Measurements from ENCODE around the gene ATP9A.
"Not testable (repeated sequence)": the region's sequence is repeated elsewhere in the genome, so short reads cannot be mapped to it uniquely, and the experiment has no call there.

ATP9A gene

GRCh38 chr20:51653226-51653625 is 115.0 kb downstream of the ATP9A start:
- no peak for DNase-seq

- DNase-seq, result no peak
Measured at GRCh38 chr20:51651921-51652549, 116.2 kb downstream of the ATP9A start.

GRCh38 chr20:51650685-51651134 is 117.5 kb downstream of the ATP9A start:
- DNase-seq, result no peak

GRCh38 chr20:51648571-51648947 is 119.6 kb downstream of the ATP9A start:
- DNase-seq, result no peak

- no peak for DNase-seq
Measured at GRCh38 chr20:51647674-51648570, 120.3 kb downstream of the ATP9A start.

- not testable (repeated sequence) for DNase-seq
Measured at GRCh38 chr20:51643810-51644209, 124.4 kb downstream of the ATP9A start.

GRCh38 chr20:51643390-51643789 is 124.8 kb downstream of the ATP9A start:
- DNase-seq, result no peak

GRCh38 chr20:51641866-51642265 is 126.3 kb downstream of the ATP9A start:
- DNase-seq, result no peak

- DNase-seq, result no peak
Measured at GRCh38 chr20:51640743-51641142, 127.4 kb downstream of the ATP9A start.

- DNase-seq, result peak; percentile 27
Measured at GRCh38 chr20:51639206-51639832, 128.9 kb downstream of the ATP9A start.

GRCh38 chr20:51637241-51637640 is 130.9 kb downstream of the ATP9A start:
- DNase-seq, result no peak

GRCh38 chr20:51636123-51636522 is 132.1 kb downstream of the ATP9A start:
- DNase-seq, result no peak

GRCh38 chr20:51635680-51636079 is 132.5 kb downstream of the ATP9A start:
- DNase-seq, result no peak

- DNase-seq, result no peak
Measured at GRCh38 chr20:51634877-51635276, 133.3 kb downstream of the ATP9A start.

- DNase-seq, result no peak
Measured at GRCh38 chr20:51634257-51634656, 133.9 kb downstream of the ATP9A start.

GRCh38 chr20:51633430-51633829 is 134.8 kb downstream of the ATP9A start:
- no peak for DNase-seq

- DNase-seq, result no peak
Measured at GRCh38 chr20:51631953-51632352, 136.2 kb downstream of the ATP9A start.

GRCh38 chr20:51631011-51631950 is 136.9 kb downstream of the ATP9A start:
- DNase-seq, result no peak

GRCh38 chr20:51629399-51630058 is 138.7 kb downstream of the ATP9A start:
- no peak for DNase-seq

- no peak for DNase-seq
Measured at GRCh38 chr20:51628533-51629398, 139.4 kb downstream of the ATP9A start.

GRCh38 chr20:51627586-51627985 is 140.6 kb downstream of the ATP9A start:
- DNase-seq, result no peak
